Sigmoid colon (tissue), 7 donors: ENCODE data around the gene SPRR5. TPM values are rescaled to one million over a fixed set of nuclear protein-coding genes. Genes with fewer than 3 reads are reported as not detected.

Source experiments
- DNase-seq: peaks from one replicate; pipeline ENCODE4 v3.0.0-alpha.2; 2019
- H3K27ac ChIP-seq, 4 donors: fragments of 200-600 bp; sonication (generic); one replicate each; pipeline ENCODE4 v1.5.1; 2016 to 2019; ENCODE audit warnings: mild to moderate bottlenecking in 1 of 4
- H3K27me3 ChIP-seq, 3 donors: fragments of 200-600 bp; sonication (generic); one replicate each; pipeline ENCODE4 v1.5.1; 2019; ENCODE audit warnings: mild to moderate bottlenecking in 1 of 3
- H3K36me3 ChIP-seq, 4 donors: fragments of 200-600 bp; sonication (generic); one replicate each; pipeline ENCODE4 v1.5.1; 2016 to 2019
- H3K4me1 ChIP-seq, 4 donors: fragments of 200-600 bp; sonication (generic); one replicate each; pipeline ENCODE4 v1.5.1; 2017 to 2019
- H3K4me3 ChIP-seq, 4 donors: fragments of 200-600 bp; sonication (generic); one replicate each; pipeline ENCODE4 v1.5.1; 2017 to 2019; ENCODE audit warnings: mild to moderate bottlenecking in 2 of 4, moderate library complexity in 1 of 4
- H3K9me3 ChIP-seq, 4 donors: fragments of 200-600 bp in 3 of 4; sonication (generic) in 3 of 4; one replicate each; pipeline versions ENCODE4 v1.5.1 to v1.6.1; 2013 to 2019
- EP300 ChIP-seq, 4 donors: sonication (generic); formaldehyde crosslinking; IDR thresholded peaks; one replicate each; pipeline ENCODE4 v1.6.1; 2017; ENCODE audit warnings: antibody characterized with exemption in 4 of 4
- POLR2A ChIP-seq, 2 donors: fragments of 450-650 bp; IDR thresholded peaks; one replicate each; pipeline ENCODE4 v1.6.1; 2016; ENCODE audit warnings: antibody characterized with exemption in 2 of 2, mild to moderate bottlenecking in 2 of 2, moderate library complexity in 2 of 2
- POLR2AphosphoS5 ChIP-seq, 4 donors: sonication (generic); formaldehyde crosslinking; IDR thresholded peaks; one replicate each; pipeline ENCODE4 v1.6.1; 2017; ENCODE audit warnings: antibody characterized with exemption in 4 of 4
- WGBS, 2 donors: extraction: QIAGEN DNeasy Blood & Tissue Kit; methylation state at CpG; one replicate each; pipeline ENCODE4 v1.1.7; 2013; 5-methylcytosine and 5-hydroxymethylcytosine counted together
- intact Hi-C: fragments of 100-400 bp; cut with DNase I; formaldehyde crosslinking; loops from one replicate; pipeline ENCODE4 v1.15.1; 2023
- polyA plus RNA-seq, 3 donors: library from polyadenylated mRNA; stranded (reverse); fragments of 200-250 nt; gene quantifications; one replicate each; pipeline ENCODE4 v1.2.3, GENCODE V29; 2013
- total RNA-seq, 4 donors: library from RNA; depleted of rRNA; stranded (reverse); fragments of >200 nt; gene quantifications; one replicate each; pipeline ENCODE4 v1.1.0, GENCODE V29; 2016
- TF ChIP-seq, protein P1 (sequence below), 4 experiments: fragments of 450-650 bp in 3 of 4; fragments of 200-600 bp in 1 of 4; IDR thresholded peaks; one replicate each; pipeline ENCODE4 v1.5.1; 2016 to 2019; ENCODE audit warnings: antibody characterized with exemption in 4 of 4, mild to moderate bottlenecking in 3 of 4, moderate library complexity in 2 of 4
- donor health status: healthy with polysubstance abuse.
- donor health status: Bipolar disorder and iron deficiency.
- donor health status: healthy.

Gene SPRR5
- total and polyA plus RNA-seq, 7 donors: not detected

DNA sequence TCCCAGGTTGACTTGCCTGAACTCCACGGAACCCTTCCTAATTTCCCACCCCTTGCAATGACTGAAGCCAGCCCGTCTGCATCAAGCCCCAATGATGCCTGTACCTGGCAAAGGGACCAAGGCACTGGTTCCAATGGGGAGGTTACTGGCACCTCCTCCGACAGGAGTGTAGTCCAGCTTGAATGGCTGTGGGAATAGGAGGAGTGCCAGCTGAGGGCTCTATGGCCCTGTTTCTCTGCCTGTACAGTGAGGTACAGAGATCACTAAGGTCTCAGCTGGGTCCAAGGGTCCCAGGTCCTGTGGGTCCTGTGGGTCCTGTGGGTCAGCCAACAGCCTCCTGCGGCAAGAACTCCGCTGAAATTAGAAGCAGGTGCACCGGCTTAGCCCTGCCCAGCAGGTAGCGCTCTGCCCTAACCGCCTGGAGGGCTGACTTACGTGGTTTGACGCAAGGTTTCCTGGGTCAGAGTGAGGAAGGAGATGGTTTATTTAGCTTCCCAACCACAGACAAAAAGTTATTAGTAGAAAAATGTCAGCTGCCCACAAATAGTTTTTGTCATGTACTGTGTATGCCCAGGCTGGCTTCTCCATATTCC lies 13.5 kb downstream of the SPRR5 start:
- no peak for DNase-seq
- Histone ChIP-seq H3K4me3 (no peak overlapping the region), H3K9me3 (no peaks in the 10 kb centered on the region), H3K27ac (no peak overlapping the region), H3K4me1 (no peaks in the 10 kb centered on the region), H3K27me3 (no peaks in the 10 kb centered on the region), H3K36me3 (no peaks in the 10 kb centered on the region)
- intact Hi-C loops: no loop called here
- 57 to 74% methylated on average over 10 of the region's 10 CpGs for WGBS, 2 donors
- no peak for TF ChIP-seq POLR2A (IDR thresholded peaks at IDR 0.05)
- no peak for TF ChIP-seq EP300 (IDR thresholded peaks at IDR 0.05)

DNA sequence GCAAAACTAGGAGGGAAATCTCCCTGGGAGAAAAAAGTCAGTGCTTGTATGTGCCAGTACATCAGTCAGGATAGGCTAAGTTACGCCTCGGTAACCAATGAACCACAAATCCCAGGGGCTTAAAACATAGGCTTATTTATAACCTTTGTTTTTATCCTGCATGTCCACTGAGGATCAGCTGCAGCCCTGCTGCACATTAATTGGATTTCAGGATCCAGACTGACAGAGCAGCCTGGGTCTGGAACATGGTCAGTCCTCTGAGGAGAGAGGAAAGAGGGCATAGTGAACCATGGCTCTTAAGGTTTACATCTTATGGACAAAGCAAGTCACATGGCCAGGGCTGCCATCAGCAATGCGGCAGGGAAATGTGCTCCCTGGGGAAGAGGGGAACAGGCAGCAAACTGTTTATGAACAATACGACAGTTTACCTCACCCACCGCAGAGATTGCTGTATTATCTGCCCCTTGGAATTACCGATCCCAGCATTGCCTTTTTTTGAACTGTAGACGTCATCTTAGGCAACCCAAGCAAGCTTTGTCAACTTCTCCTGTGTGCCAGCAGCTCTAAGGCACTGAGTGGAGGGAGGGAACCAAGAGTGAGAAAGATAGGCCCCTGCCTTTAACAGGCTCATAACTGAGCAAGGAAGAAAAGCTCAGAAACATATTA lies 14.4 kb downstream of the SPRR5 start:
- intact Hi-C loops: no loop called here
- Histone ChIP-seq H3K9me3 (no peaks in the 10 kb centered on the region), H3K36me3 (no peaks in the 10 kb centered on the region), H3K27ac (no peak overlapping the region), H3K4me3 (no peak overlapping the region), H3K27me3 (no peaks in the 10 kb centered on the region), H3K4me1 (no peaks in the 10 kb centered on the region)
- no peak for TF ChIP-seq POLR2AphosphoS5 (IDR thresholded peaks at IDR 0.05)
- 71 to 87% methylated on average over 7 of the region's 7 CpGs for WGBS, 2 donors
- DNase-seq: no peak

DNA sequence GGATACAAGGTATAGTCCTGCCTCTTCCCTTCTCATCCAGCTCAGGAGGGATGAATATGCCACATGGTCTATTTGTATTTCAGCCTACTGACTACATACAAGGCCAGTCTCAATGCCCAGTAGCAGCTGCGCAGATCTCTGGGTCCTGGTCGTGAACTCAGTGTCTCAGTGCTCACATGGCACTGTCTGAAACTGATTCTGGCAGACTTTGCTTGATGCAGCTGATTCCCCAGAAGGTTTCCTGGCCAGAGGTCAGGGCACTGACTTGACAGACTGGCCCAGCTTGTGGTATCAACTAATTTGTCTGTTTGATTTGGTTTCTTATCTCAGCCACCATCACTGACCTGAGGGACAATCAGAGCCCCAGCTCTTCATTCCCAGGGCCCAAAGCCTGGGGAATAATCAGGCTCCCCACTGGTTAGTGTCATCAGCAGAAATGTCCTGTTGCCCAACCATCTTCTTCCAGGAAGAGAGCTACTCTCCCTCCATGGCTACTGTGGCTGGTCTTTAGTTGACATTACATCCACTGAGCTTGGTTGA lies 15.9 kb downstream of the SPRR5 start:
- Histone ChIP-seq H3K4me3 (no peak overlapping the region), H3K27ac (no peak overlapping the region), H3K36me3 (no peaks in the 10 kb centered on the region), H3K27me3 (no peaks in the 10 kb centered on the region), H3K9me3 (no peaks in the 10 kb centered on the region), H3K4me1 (no peaks in the 10 kb centered on the region)
- TF ChIP-seq POLR2A (IDR thresholded peaks at IDR 0.05): no peak
- TF ChIP-seq POLR2AphosphoS5 (IDR thresholded peaks at IDR 0.05): no peak
- TF ChIP-seq, protein P1, sequence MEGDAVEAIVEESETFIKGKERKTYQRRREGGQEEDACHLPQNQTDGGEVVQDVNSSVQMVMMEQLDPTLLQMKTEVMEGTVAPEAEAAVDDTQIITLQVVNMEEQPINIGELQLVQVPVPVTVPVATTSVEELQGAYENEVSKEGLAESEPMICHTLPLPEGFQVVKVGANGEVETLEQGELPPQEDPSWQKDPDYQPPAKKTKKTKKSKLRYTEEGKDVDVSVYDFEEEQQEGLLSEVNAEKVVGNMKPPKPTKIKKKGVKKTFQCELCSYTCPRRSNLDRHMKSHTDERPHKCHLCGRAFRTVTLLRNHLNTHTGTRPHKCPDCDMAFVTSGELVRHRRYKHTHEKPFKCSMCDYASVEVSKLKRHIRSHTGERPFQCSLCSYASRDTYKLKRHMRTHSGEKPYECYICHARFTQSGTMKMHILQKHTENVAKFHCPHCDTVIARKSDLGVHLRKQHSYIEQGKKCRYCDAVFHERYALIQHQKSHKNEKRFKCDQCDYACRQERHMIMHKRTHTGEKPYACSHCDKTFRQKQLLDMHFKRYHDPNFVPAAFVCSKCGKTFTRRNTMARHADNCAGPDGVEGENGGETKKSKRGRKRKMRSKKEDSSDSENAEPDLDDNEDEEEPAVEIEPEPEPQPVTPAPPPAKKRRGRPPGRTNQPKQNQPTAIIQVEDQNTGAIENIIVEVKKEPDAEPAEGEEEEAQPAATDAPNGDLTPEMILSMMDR (IDR thresholded peaks at IDR 0.05): no peak
- DNase-seq: no peak
- 86 to 87% methylated on average over 2 of the region's 2 CpGs for WGBS, 2 donors
- intact Hi-C loops: no loop called here

DNA sequence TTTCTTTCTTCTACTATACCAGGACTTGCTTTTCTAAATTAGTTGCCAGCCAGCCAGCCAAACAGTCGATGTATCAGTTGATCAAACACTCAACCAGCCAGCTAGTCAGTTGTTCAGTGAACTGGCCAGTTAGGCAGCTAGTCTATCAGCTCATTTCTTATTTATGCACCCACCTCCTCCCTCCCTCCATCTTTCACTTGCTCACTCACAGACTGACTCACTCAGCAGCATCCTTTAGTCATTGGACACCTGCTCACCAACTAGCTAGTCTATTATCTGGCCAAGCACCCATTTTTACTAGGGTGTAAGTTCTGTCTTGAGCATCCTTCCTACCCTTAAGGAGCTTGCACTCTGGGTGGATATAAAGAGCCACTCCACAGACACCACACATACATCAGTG lies 17.5 kb downstream of the SPRR5 start:
- 64 to 90% methylated on average over 1 of the region's 1 CpG for WGBS, 2 donors
- Histone ChIP-seq H3K27me3 (no peaks in the 10 kb centered on the region), H3K36me3 (no peaks in the 10 kb centered on the region), H3K27ac (no peak overlapping the region), H3K4me3 (no peak overlapping the region), H3K4me1 (no peaks in the 10 kb centered on the region), H3K9me3 (no peaks in the 10 kb centered on the region)
- no peak for TF ChIP-seq EP300 (IDR thresholded peaks at IDR 0.05)
- TF ChIP-seq POLR2AphosphoS5 (IDR thresholded peaks at IDR 0.05): no peak
- TF ChIP-seq, protein P1 (IDR thresholded peaks at IDR 0.05): no peak
- no peak for TF ChIP-seq POLR2A (IDR thresholded peaks at IDR 0.05)
- intact Hi-C loops: no loop called here
- DNase-seq: no peak

DNA sequence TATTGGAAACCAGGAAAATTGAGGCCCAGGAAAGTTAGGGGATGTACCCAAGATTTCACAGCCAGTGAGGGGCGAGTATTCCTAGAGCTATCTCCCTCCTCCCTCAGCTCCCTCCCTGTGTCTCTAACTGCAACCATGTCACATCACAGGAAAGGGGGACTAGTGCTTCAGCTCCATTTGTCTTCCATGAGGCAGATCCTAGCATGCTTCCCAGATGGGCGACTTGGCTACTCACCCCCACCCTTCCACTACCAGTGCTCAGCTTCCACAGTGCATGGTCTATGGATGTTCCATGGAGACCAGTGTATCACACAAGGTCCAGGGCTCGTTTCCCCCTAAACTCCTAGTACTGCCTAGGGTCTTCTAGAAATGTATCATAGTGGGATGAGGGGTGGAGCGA lies 18.8 kb downstream of the SPRR5 start:
- Histone ChIP-seq H3K27ac (no peak overlapping the region), H3K4me3 (no peak overlapping the region), H3K4me1 (no peaks in the 10 kb centered on the region), H3K27me3 (no peaks in the 10 kb centered on the region), H3K9me3 (no peaks in the 10 kb centered on the region), H3K36me3 (no peaks in the 10 kb centered on the region)
- TF ChIP-seq EP300 (IDR thresholded peaks at IDR 0.05) (no peak), POLR2AphosphoS5 (IDR thresholded peaks at IDR 0.05) (no peak), POLR2A (IDR thresholded peaks at IDR 0.05) (no peak)
- TF ChIP-seq, protein P1 (IDR thresholded peaks at IDR 0.05): no peak
- intact Hi-C loops: no loop called here
- 80 to 85% methylated on average over 4 of the region's 4 CpGs for WGBS, 2 donors
- no peak for DNase-seq
